ENCODE measurements around the gene NOS2.

Gene NOS2

DNA sequence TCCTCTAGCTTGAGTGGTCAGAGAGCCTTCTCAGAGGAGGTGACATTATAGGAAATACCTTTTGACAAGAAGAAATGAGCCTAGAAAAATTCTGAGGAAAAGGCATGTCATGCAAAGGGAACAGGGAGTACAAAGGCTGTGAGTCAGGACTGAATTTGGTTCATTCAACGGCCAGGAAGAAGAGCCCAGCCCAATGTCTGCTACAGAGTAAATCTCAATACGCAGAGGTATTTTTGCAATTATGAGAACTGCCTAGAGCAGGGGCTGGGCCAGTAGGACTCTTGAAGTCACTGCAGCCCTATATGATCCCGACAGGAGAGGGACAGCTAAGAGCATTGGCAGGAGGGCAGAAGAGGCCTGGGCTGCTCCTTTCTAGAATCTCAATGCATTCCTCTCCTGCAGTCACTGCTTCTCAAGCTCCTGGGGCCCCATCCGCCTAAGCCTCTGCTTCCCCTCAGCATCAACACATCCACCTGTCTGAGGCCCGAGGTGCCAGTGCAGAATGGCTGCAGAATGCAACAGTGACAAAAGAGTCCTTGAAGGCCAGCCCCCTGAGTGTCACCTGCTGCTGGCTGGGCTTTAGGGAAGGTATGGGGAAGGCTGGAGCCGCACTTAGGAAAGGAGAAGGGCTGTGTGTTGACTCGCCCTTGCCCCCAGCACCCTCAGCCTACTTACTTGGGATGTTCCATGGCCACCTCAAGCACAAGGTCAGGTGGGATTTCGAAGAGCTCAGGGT is 20.1 kb downstream of the NOS2 start:
- H3K4me3 ChIP-seq: no peak overlapping the region
- no peak for DNase-seq (ENCODE audit: low spot score)
- TF ChIP-seq, protein P1, sequence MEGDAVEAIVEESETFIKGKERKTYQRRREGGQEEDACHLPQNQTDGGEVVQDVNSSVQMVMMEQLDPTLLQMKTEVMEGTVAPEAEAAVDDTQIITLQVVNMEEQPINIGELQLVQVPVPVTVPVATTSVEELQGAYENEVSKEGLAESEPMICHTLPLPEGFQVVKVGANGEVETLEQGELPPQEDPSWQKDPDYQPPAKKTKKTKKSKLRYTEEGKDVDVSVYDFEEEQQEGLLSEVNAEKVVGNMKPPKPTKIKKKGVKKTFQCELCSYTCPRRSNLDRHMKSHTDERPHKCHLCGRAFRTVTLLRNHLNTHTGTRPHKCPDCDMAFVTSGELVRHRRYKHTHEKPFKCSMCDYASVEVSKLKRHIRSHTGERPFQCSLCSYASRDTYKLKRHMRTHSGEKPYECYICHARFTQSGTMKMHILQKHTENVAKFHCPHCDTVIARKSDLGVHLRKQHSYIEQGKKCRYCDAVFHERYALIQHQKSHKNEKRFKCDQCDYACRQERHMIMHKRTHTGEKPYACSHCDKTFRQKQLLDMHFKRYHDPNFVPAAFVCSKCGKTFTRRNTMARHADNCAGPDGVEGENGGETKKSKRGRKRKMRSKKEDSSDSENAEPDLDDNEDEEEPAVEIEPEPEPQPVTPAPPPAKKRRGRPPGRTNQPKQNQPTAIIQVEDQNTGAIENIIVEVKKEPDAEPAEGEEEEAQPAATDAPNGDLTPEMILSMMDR (IDR thresholded peaks at IDR 0.05): no peak
- H3K27ac ChIP-seq: no peak overlapping the region

DNA sequence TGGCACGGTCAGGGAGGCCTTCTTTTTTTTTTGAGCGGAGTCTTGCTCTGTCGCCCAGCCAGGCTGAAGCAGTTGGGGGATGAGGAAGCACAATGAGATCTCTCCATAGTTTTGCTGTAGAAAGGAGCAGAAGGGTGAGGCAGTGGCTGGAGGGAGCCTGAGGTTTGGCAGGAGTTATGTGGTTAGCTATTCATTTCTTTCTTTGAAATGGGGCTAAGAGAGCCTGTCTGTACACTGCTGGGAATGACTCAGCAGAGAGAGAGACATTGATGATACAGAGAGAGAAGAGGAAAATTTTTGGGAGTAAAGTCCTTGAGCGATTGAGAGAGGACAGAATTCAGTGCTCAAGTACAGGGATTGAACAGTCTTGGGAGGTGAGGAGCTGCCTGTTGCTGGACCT is 22.1 kb downstream of the NOS2 start:
- DNase-seq (ENCODE audit: low spot score): no peak
- Histone ChIP-seq H3K4me3 (no peak overlapping the region), H3K27ac (no peak overlapping the region)
- TF ChIP-seq, protein P1 (IDR thresholded peaks at IDR 0.05): no peak

DNA sequence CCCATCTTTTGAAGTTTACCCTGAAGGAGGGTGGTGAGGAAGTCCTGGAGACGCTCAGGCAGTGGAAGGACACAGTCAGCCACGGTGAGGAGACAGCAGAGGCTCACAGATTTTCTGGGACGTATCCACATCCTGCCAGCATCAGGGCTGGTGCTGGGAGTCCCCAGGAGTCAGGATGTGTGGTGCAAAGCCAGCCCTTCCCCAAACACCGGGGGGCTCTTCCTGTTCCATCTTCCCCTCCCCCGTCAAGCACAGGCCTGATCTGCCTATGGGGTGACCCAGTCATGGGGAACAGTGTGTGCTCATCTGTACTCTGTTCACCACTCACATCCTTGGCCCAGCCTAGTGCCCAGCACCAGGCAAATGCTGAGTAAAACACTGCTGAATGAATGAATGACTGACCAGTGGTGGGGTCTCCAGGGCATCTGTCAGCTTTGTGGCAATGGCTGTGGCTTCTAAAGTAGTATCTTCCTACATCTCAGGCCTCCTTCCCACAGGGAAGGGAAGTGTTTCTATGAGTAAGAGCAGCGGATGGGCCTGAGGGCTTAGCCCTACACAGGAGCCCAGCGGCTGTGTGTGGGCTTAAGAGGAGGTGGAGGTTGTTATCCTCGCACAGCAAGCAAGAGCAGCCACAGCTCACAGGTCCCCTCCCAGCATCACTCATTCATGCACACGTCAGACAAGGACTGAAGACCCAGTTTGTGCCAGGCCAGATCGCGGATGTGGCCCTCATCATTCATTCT is 23.3 kb downstream of the NOS2 start:
- Histone ChIP-seq H3K27ac (no peak overlapping the region), H3K4me3 (no peak overlapping the region)
- DNase-seq (ENCODE audit: low spot score): no peak
- TF ChIP-seq, protein P1 (IDR thresholded peaks at IDR 0.05): no peak

DNA sequence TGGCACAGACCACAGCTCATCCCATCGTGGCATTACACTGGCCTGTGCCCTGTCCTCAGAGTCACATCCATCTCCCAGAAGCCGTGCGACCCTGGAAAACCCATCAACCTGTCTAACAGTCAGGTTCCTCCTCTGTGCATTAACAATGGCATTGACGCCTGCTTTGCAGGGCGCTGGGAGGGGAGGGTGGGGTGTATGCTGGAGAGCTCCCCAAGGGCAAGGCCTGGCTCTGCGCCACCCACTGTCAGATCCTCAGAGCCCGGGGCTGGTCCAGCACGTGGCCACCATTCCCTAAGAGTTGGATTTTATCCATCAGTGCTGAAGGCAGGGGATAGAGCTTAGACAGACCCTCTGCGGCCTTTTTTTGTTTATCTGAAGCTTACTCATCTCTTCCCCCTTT is 28.7 kb downstream of the NOS2 start:
- DNase-seq (ENCODE audit: low spot score): no peak
- TF ChIP-seq, protein P1 (IDR thresholded peaks at IDR 0.05): no peak
- Histone ChIP-seq H3K27ac (no peak overlapping the region), H3K4me3 (no peak overlapping the region)

DNA sequence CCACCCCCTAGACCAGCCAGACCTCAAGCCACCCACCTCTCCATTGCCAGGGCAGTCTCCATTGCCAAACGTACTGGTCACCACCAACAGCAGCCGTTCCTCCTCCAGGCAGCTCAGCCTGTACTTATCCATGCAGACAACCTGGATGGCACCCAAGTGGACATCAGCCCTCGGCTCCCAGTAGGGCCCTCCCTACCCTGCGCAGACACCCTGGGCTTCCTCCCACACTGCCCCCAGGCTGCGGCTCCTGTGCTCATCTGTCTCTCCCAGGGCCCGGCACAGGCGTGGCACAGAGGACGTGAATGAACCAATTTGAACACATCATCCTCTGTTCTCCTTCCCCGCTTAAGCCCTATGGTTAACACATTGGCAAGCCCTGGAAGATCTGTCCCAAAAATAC is 29.5 kb downstream of the NOS2 start:
- Histone ChIP-seq H3K4me3 (no peak overlapping the region), H3K27ac (no peak overlapping the region)
- no peak for DNase-seq (ENCODE audit: low spot score)
- TF ChIP-seq, protein P1 (IDR thresholded peaks at IDR 0.05): no peak

DNA sequence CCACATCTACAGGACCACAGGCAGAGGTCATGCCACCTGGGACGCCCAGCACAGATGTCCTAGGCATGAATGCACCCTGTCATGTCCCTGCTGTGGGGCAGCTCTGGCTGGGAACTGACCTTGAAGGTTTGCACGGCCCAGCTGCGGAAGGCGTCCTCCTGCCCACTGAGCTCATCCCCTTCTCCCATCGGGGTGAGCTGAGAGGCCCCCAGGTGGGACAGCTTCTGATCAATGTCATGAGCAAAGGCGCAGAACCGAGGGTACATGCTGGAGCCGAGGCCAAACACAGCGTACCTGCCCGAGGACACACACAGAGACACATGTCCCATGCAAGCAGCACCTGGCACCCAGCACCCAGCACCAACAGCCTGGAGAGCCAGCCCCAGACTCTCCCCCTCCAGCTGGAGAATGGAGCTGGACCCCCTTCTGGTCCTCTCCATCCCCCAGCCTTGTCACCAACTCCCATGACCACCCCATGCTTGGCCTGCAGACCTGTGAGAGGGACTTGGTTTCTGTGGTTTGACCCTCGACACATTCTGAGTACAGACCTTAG is 31.4 kb downstream of the NOS2 start:
- no peak overlapping the region for H3K27ac ChIP-seq
- DNase-seq (ENCODE audit: low spot score): no peak

More for the DNA sequence above, 31.4 kb downstream of the NOS2 start:
- no peak overlapping the region for H3K4me3 ChIP-seq
- TF ChIP-seq, protein P1 (IDR thresholded peaks at IDR 0.05): no peak
